ENCODE data around the gene OR5K4.

Gene OR5K4

DNA sequence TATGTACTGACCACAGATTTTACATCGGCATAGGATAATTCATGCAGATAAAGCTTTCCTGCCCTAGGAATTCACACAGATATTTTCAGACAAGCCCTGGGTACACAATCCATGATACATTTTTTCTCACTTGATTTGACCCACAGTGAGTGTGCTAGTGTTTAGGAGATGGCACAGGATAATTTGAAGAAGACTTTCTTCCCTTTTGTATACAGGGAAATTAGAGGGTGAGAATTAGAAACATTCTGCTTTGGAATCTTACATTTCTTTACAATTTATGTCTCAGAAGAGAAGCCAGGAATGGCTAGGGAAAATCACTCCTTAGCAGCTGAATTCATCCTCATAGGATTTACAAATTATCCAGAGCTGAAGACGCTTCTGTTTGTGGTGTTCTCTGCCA lies at the start of gene OR5K4:
OR5K4 (plus strand) TSS at position 301 of the 400 bp plus-strand sequence; CDS start at position 301, 0 bp downstream.
- no peak for TF ChIP-seq GATA3 (IDR thresholded peaks at IDR 0.05; ENCODE audit: low read depth, low read length)
- TF ChIP-seq GATA2 (IDR thresholded peaks at IDR 0.05; ENCODE audit: low read depth, low read length) = no peak

DNA sequence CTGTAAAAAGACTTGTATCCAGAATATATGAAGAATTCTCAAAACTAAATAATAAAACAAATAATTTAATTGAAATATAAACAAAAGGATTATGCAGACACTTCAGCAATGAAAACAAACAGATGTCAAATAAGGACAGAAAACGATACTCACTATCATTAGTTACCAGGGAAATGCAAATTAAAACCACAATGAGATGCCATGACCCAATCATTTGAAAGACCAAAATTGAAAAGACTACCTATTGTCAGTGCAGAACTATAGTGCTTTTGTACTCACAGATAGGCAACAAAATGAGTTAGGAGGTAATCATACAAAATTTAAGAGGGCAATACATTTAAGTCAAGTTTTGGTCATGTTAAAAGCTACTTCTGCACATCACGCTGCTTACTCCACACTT lies 31.6 kb upstream of the OR5K4 start:
- TF ChIP-seq GATA3 (IDR thresholded peaks at IDR 0.05; ENCODE audit: low read depth, low read length) (no peak), GATA2 (IDR thresholded peaks at IDR 0.05; ENCODE audit: low read depth, low read length) (no peak)

- TF ChIP-seq GATA2 (IDR thresholded peaks at IDR 0.05; ENCODE audit: low read depth, low read length) (no peak), GATA3 (IDR thresholded peaks at IDR 0.05; ENCODE audit: low read depth, low read length) (no peak)
Observed at GRCh38 chr3:98322686-98323085, 31.0 kb upstream of the OR5K4 start.

DNA sequence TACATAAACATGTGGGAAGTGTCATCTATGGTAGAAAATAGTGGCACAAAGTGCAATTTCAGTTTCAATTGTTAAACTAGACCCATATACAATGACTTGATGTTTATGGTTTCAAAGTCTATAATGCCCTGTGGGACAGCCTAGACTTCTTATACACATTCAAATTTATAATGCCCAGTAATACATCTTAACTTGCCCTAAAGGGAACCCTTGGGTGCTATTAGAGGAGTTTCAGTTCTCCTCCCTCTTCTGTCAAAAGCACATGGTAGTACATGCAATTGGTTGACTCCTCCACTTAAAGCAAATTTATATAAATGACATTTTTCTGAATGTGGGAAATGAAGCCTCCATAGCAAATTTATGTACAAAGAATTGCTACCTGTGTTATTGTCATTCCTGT lies 30.2 kb upstream of the OR5K4 start:
- TF ChIP-seq GATA3 (IDR thresholded peaks at IDR 0.05; ENCODE audit: low read depth, low read length) (no peak), GATA2 (IDR thresholded peaks at IDR 0.05; ENCODE audit: low read depth, low read length) (no peak)

DNA sequence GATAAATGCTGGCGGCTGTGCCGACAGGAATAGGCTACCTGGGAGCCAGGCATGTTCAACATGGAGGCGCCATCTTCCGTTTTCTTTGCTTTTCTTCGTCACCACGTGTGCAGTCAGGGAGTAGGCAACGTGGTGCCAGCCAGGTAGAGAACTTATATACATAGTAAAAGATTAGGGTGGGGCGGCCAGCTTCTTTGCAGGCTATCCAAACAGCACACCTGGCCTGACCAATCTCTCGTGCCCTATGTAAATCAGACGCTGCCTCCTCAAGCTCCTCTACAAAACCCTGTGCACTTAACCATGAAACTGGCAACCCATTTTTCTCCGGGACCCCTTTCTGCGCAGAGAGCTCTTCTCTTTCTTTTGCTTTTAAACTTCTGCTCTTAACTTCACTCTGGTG lies 28.6 kb upstream of the OR5K4 start:
- TF ChIP-seq GATA2 (IDR thresholded peaks at IDR 0.05; ENCODE audit: low read depth, low read length) = no peak
- no peak for TF ChIP-seq GATA3 (IDR thresholded peaks at IDR 0.05; ENCODE audit: low read depth, low read length)

DNA sequence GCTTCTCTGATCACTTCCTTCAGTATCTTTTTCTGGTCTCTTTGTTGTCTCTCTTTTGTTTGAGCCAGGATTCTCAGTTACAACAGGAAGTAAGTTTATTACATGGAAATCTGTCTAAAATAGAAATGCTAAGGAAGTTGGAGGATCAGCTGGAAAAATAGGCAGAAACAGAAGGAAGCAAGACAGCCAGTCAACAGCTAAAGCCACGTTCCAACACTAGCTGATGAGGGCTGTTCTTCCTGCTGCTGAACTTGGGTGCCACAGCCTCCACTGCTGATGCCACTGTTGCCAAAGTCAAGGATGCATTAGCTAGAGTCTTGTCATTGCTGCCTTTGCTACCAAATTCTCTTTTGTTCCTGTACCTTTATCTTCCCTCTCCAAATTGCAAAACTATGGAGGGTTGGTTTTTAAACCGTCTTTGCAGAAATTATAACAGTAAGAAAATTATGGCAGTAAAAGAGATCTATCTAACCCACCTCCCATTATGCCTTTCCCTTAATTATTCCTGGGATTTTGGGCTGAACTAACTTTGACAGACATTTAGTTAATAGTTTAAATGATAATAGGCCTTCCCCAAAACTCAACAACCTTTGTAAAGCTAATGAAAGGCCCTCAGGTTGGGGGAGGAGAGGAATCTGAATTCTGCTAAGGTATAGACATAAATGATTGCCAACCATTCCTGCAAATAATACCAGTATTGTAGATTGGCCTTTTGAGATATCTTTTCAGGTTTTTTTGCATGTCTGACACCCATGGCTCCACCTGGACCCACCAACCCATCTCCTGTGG lies 27.4 kb upstream of the OR5K4 start:
- TF ChIP-seq GATA3 (IDR thresholded peaks at IDR 0.05; ENCODE audit: low read depth, low read length) = no peak
- no peak for TF ChIP-seq GATA2 (IDR thresholded peaks at IDR 0.05; ENCODE audit: low read depth, low read length)

DNA sequence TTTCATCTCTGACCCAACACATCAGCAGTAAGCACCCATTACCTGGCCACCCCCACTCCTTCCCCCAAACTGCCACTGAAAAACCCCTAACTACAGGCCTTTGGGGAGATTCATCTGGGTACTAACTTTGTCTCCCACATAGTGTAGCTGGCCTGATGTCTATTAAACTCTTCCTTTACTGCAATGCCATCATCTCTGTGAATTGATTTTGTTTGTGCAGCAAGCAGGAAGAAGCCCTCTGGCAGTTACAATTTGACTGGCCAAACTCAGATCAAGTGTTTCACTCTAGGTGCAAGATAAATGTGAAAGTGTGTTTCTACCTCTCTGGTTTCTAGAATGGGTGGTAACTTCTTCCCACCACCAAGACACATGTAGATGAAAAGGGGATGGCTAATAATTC lies 26.7 kb upstream of the OR5K4 start:
- TF ChIP-seq GATA3 (IDR thresholded peaks at IDR 0.05; ENCODE audit: low read depth, low read length) = no peak
- TF ChIP-seq GATA2 (IDR thresholded peaks at IDR 0.05; ENCODE audit: low read depth, low read length) = no peak

DNA sequence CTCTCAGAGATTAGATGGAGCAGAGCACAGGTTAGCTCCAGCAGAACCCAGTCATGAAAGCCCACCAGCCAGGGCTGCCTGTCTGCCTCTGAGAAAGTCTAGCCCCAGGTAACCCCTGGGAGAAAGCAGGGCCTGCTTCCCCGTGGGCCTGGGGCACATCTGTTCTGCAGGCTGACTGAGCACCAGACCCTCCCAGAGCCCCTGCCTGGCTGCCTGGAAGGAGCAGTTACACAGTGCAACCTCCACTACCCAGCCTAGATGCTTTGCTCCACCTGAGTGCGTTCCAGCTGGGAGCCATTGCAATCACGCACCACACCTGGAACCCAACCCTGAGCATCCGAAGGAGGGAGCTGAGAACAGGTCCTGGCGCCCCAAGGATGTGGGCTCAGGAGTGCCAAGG lies 24.7 kb upstream of the OR5K4 start:
- TF ChIP-seq GATA3 (IDR thresholded peaks at IDR 0.05; ENCODE audit: low read depth, low read length) = no peak

DNA sequence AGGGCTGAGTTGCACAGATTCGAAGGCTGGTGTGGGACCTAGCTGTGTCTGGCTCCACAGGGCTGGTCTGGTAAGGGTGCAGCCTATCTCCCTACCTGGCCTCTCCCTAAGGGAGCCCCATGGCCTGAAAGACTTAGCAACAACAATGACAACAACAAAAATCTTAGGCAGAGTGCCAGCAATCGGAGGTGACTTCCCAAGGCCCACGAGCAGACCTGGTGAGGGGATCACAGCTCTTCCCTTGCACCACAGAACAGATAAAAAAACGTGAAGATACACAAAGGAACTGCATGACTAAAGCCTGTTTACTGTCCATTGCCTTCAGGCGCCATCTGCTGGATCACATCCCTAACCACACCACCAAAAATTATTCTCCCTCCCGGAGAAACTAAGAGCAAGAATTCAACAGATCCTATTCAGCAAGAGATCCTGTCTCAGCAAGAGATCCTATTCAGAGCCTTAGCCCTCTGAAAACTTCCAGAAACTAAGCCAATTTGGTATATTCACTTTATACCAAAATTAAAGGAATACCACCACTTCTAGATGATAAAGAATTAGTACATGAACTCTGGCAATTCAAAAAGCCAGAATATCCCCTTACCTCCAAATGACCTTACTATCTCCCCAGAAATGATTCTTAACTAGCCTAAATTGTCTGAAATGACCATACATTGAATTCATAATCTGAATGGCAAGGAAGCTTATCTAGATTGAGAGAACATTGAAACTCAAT lies 24.1 kb upstream of the OR5K4 start:
- TF ChIP-seq GATA2 (IDR thresholded peaks at IDR 0.05; ENCODE audit: low read depth, low read length) (no peak), GATA3 (IDR thresholded peaks at IDR 0.05; ENCODE audit: low read depth, low read length) (no peak)

DNA sequence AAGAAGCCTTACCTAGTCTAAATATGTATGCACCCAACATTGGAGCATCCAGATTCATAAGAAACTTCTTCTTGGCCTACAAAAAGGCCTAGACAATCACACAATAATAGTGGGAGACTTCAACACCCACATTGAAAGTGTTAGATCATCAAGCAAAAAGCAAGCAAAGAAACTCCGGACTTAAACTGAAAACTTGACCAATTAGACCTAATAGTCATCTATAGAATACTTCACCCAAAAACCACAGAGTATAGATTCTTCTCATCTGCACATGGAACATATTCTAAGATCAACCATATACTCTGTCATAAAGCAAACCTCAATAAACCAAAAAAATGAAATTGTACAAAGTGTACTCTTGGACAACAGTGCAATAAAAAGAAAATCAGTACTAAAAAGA lies 22.3 kb upstream of the OR5K4 start:
- no peak for TF ChIP-seq GATA2 (IDR thresholded peaks at IDR 0.05; ENCODE audit: low read depth, low read length)
- TF ChIP-seq GATA3 (IDR thresholded peaks at IDR 0.05; ENCODE audit: low read depth, low read length) = no peak

DNA sequence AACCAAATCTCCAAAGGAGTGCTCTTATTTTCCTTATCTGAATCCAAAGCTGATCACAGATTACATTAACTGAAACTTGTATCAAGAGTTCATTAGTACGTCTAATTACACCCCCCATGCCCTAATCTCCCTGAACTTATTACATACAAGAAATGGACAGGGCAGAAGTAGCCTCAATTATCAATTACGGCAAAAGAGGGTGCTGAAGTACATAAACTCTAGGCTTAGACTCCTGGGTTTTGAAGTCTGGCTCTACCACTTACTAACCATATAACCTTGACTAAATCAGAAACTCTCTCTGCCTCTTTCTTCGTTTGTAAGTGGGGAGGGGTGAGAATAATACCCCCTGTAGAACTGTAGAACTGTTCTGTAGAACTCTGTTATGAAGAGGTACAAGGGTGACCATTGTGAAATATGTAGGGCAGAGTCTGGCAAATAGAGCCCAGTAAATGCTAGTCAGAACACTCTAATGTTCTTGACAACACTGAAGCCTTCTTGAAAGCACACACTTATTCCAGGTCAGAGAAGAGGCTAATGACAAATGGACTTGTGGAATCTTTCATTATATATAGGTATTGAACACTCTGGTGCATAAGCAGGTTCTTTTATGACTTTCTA lies 19.6 kb upstream of the OR5K4 start:
- TF ChIP-seq GATA3 (IDR thresholded peaks at IDR 0.05; ENCODE audit: low read depth, low read length) (no peak), GATA2 (IDR thresholded peaks at IDR 0.05; ENCODE audit: low read depth, low read length) (no peak)

DNA sequence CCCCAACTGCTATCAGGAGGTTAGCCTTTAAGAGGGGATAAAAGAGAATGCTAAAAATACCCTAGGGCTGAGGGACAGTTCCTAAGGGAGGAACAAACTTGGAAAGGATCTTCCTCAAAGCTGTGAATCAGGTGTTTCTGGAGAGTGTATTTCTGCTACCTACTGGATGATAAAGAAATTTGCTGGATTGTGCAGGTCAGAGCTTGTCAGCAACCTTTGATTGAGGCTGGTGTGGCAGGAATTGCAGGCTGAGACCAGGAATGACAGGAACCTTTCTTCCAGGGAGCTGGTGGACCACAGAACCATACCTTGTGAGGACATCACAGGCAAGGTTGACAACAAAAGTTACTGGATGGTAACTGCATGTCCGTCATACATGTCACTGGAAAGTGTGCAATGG lies 14.6 kb upstream of the OR5K4 start:
- TF ChIP-seq GATA3 (IDR thresholded peaks at IDR 0.05; ENCODE audit: low read depth, low read length) = no peak
- no peak for TF ChIP-seq GATA2 (IDR thresholded peaks at IDR 0.05; ENCODE audit: low read depth, low read length)

DNA sequence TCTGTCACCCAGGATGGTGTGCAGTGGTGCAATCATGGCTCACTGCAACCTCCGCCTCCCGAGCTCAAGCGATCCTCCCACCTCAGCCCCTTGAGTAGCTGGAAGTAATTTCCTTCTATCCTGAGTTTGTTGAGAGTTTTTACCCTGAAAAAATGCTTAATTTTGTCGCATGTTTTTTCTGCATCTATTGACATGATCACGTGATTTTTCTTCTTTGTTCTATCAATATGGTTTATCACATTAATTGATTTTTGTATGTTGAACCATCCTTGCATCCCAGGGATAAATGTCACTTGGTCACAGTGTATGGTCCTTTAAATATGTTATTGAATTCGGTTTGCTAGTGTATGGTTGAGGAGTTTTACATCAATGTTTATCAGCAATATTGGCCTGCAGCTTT lies 11.9 kb upstream of the OR5K4 start:
- TF ChIP-seq GATA2 (IDR thresholded peaks at IDR 0.05; ENCODE audit: low read depth, low read length) (no peak), GATA3 (IDR thresholded peaks at IDR 0.05; ENCODE audit: low read depth, low read length) (no peak)

DNA sequence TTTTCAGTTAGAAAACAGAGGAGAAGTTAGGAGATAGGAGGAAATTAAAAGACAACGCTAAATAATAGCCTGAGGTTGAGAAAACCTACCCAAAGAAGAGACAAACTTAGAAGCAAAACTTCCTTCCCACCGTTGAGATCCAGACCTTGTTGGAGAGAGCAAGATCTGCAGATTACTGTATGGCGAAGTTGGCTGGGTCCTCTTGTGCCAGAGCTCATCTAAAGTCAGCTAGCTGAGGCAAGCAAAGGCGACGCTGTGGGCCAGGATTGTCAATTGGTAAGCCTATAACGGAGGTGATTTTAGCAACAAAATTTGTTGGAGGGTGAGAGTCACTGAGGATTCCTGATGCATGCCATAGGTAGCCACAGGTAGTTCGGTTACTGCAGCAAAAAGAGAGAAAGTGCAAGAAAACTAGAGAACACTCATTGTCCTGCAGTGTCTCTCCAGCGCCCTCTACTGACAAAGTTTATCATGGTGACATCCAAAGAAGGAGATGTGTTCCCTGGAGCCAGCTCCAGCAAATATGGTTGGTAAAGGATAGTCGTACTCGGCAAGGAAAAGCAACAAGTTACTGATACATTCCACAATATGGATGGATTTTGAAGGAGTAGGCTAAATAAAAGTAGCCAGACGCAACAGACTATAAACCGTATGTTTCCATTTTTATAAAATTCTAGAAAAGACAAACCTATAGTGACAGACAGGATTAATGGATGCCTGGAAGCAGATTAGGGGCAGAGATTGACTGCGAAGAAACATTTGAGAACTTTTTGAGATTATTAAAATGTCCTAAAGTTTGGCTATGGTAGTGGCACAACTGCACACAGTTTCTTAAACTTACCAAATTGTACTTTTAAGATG lies 9.8 kb upstream of the OR5K4 start:
- no peak for TF ChIP-seq GATA2 (IDR thresholded peaks at IDR 0.05; ENCODE audit: low read depth, low read length)
- TF ChIP-seq GATA3 (IDR thresholded peaks at IDR 0.05; ENCODE audit: low read depth, low read length) = no peak
